Measurements from ENCODE around the gene C12orf56.

GRCh38 chr12:64412459-64412858 lies 21.9 kb upstream of the C12orf56 start:
- TF ChIP-seq CEBPB (IDR thresholded peaks at IDR 0.05) (no peak), REST (IDR thresholded peaks at IDR 0.05; ENCODE audit: low read depth) (no peak), RAD21 (IDR thresholded peaks at IDR 0.05; ENCODE audit: low read depth) (no peak), EGR1 (IDR thresholded peaks at IDR 0.05) (no peak)
